Retinal pigment epithelial cell (primary cell): ENCODE results near the gene ZNF764.
"Not testable (repeated sequence)": the region's sequence is repeated elsewhere in the genome, so short reads cannot be mapped to it uniquely, and the experiment has no call there.

Experiments used
- DNase-seq: peaks from one replicate; pipeline ENCODE4 v3.0.0-alpha.2; 2010; ENCODE audit warnings: low read depth
- H3K4me3 ChIP-seq: 2 replicates; pipeline ENCODE4 v1.5.1; 2011; ENCODE audit warnings: mild to moderate bottlenecking, low read length, control low read depth, moderate library complexity
- TF ChIP-seq, protein P1 (sequence below): conservative IDR thresholded peaks from 2 replicates; pipeline ENCODE4 v1.5.1; 2011; ENCODE audit warnings: low read depth, low read length, control low read depth, inconsistent platforms

ZNF764 gene

DNA sequence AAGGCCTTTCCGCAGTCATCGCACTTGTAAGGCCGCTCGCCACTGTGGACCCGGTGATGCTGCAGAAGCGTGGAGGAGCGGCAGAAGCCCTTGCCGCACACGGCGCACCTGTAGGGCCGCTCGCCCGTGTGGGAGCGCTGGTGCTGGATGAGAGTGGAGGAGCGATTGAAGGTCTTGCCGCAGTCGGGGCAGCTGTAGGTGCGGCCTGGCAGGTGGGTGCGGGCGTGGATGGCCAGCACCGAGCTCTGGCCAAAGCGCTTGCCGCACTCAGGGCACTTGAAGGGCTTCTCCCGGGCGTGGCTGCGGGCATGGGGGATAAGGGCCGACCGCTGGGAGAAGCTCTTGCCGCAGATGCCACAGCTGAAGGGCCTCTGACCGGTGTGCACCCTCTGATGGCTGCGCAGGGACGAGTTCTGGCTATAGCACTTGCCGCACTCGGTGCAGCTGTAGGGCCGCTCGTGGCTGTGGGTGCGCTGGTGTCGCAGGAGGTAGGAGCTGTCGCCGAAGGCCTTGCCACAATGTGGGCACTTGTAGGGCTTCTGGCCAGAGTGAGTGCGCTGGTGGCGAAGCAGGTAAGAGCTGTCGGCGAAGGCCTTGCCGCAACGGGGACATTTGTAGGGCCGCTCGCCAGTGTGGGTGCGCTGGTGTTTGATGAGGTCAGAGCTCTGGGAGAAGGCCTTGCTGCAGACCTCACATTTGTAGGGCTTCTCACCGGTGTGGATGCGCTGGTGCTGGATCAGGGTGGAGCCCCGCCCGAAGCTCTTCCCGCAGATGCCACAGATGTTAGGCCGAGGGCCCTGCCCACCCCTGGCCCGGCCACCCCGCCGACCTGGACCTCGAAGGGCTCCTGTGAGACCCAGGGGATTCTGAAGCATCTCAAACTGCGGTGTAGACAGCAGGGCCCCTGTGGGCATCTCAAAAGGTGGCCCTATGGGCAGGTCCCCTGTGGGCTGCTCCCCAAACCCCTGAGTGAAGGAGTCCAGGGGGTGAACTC lies 33.3 kb downstream of the ZNF764 start:
- TF ChIP-seq, protein P1, sequence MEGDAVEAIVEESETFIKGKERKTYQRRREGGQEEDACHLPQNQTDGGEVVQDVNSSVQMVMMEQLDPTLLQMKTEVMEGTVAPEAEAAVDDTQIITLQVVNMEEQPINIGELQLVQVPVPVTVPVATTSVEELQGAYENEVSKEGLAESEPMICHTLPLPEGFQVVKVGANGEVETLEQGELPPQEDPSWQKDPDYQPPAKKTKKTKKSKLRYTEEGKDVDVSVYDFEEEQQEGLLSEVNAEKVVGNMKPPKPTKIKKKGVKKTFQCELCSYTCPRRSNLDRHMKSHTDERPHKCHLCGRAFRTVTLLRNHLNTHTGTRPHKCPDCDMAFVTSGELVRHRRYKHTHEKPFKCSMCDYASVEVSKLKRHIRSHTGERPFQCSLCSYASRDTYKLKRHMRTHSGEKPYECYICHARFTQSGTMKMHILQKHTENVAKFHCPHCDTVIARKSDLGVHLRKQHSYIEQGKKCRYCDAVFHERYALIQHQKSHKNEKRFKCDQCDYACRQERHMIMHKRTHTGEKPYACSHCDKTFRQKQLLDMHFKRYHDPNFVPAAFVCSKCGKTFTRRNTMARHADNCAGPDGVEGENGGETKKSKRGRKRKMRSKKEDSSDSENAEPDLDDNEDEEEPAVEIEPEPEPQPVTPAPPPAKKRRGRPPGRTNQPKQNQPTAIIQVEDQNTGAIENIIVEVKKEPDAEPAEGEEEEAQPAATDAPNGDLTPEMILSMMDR: no peak
- DNase-seq: no peak
- no peak overlapping the region for H3K4me3 ChIP-seq

DNA sequence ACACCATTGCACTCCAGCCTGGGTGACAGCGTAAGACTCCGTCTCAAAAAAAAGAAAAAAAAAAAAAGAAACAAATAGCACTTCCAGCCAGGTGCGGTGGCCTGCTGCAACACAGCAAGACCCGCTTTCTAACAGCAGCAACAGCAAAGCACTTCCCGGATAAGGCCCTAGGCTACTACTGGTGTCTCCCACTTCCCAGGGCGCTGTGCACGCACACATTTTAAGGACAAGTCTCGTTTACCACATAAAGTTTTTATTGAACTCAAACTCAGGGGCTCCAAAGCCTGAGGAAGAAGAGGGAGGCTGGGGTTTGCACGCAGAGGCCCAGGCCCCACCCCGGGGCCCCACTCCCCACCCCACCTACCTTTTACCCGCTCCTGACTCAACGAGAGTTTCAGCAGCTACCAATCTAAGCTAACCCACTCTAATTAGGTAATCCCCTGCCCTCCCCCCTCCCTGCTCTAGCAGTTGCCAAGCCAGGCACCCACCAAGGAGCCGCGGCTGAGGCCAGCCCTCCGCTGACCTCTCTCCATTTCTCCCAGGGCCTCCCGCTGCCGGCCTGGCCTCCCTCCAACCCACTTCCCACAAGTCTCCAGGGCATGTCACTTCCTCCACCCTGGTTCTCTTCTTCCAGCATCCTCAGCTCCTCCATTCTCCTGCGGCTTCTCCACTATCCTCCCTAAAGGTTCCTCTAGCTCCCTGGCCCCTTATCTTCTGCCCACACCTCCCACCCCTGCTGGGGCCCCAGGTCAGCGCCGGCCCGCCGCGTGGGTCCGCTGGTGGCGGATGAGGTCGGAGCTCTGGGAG lies 34.2 kb downstream of the ZNF764 start:
- DNase-seq: no peak
- TF ChIP-seq, protein P1: no peak
- H3K4me3 ChIP-seq: no peak overlapping the region

DNA sequence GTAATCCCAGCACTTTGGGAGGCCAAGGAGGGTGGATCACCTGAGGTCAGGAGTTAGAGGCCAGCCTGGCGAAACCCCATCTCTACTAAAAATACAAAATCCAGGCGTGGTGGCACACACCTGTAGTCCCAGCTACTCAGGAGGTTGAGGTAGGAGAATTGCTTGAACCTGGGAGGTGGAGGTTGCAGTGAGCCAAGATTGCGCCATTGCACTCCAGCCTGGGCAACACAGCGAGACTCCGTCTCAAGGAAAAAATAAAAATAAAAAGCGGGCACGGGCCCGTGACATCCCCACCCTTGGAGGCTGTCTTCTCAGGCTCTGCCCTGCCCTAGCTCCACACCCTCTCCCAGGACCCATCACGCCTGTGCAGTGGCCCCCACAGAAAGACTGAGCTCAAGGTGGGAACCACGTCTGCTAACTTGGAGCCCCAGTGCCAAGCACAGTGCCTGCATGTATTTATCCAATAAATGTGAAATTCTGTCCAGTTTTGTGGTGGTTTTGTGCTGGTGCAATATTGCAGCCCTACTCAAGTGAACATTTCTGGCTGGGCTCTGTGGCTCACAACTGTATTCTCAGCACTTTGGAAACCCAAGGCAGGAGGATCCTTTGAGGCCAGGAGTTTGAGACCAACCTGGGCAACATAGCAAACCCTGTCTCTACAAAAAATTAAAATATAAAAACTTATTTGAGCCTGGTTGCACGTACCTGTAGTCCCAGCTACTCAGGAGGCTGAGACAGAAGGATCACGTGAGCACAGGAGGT lies 35.3 kb downstream of the ZNF764 start:
- DNase-seq, H3K4me3 ChIP-seq: not testable (repeated sequence)

DNA sequence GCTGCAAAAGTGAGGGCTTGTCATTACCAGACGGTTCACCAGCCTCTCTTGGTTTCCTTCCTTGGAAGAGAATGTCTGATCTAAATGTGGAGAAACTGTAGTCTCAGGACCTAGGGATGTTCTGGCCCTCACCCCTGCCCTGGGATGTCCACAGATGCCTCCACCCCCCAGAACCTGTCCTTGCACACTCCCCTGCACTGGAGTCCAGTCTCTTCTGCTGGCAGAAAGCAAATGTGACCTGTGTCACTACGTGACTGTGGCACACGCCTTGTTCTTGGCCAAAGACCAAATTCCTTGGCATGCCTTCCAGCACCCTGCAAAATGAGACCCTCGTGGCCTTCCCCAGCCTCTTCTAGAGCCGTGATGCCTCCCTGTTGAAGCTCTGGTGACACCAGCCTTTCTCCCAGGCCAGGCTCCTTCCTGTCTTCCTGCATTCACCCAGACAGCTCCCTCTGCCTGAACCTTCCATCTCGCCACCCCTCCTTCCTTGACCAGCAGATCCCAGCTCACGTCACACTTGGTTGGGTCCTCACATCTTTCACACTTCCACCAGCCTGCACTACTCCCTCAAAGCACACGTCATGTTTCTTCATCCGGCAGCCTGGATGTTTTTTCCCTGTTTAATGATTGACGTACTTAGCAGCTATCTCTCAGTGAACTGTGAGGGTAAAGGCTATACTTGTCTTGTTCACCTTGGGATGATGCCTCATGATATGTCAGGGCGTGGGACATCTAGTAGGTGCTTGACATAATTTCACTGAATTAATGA lies 36.1 kb downstream of the ZNF764 start:
- no peak for DNase-seq
- TF ChIP-seq, protein P1: no peak
- H3K4me3 ChIP-seq: no peak overlapping the region

DNA sequence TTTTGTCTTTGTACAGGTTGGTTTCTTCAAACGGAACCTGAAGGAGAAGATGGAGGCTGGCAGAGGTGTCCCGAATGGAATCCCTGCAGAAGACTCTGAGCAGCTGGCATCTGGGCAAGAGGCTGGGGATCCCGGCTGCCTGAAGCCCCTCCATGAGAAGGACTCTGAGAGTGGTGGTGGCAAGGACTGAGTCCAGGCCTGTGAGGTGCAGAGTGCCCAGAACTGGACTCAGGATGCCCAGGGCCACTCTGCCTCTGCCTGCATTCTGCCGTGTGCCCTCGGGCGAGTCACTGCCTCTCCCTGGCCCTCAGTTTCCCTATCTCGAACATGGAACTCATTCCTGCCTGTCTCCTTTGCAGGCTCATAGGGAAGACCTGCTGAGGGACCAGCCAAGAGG lies 36.7 kb downstream of the ZNF764 start:
- no peak overlapping the region for H3K4me3 ChIP-seq
- TF ChIP-seq, protein P1: no peak
- no peak for DNase-seq

- no peak overlapping the region for H3K4me3 ChIP-seq
- DNase-seq: no peak
- TF ChIP-seq, protein P1: no peak
Measured at GRCh38 chr16:30519120-30520049, 38.8 kb downstream of the ZNF764 start.
